Mucosa of descending colon (tissue), 3 donors: ENCODE data around the gene RBM42. TPM values are rescaled to one million over a fixed set of nuclear protein-coding genes. Genes with fewer than 3 reads are reported as not detected.

ENCODE experiments used
- ATAC-seq: fragments of 200-7000 bp; cut with Tn5 transposase; one replicate; pipeline ENCODE4 v1.9.1; 2020; ENCODE audit warnings: mild to moderate bottlenecking, moderate library complexity
- DNase-seq, 3 donors: peaks; one replicate each; pipeline ENCODE4 v3.0.0-alpha.2; 2020
- H3K36me3 ChIP-seq: fragments of 200-600 bp; one replicate; pipeline ENCODE4 v1.8.0; 2021; ENCODE audit warnings: low read depth, mild to moderate bottlenecking
- H3K4me1 ChIP-seq: fragments of 200-600 bp; one replicate; pipeline ENCODE4 v1.8.0; 2021; ENCODE audit warnings: low read depth, mild to moderate bottlenecking
- H3K4me3 ChIP-seq: fragments of 200-600 bp; one replicate; pipeline ENCODE4 v1.8.0; 2021; ENCODE audit warnings: mild to moderate bottlenecking
- H3K9me3 ChIP-seq: fragments of 200-600 bp; one replicate; pipeline ENCODE4 v1.8.0; 2021; ENCODE audit warnings: mild to moderate bottlenecking
- intact Hi-C, 2 donors: fragments of 100-400 bp; cut with DNase I in 1 of 2; cut with micrococcal nuclease in 1 of 2; formaldehyde crosslinking; loops; one replicate each; pipeline versions ENCODE4 v1.11.0 to v1.11.1; 2022; cut with DNase I, micrococcal nuclease
- total RNA-seq, 3 donors: library from RNA; stranded (reverse); fragmentation: NEBNext Ultra II Directional in 2 of 3; extraction: Animal tissue kit (Norgen Biotek cat#: 25700) in 2 of 3; gene quantifications; one replicate each; pipeline versions ENCODE4 v1.2.1 to v1.2.4, GENCODE V29; 2021 to 2023
- TF ChIP-seq, protein P1 (sequence below): fragments of 200-600 bp; IDR thresholded peaks from one replicate; pipeline ENCODE4 v1.8.0; 2022; ENCODE audit warnings: antibody characterized with exemption, mild to moderate bottlenecking
- donor health status: DM: no; HTN: no; CAD: no; lungs with moderate emphysema.
- donor health status: DM: no; HTN: no; CAD: no.
- donor health status: DM: no; HTN: yes; CAD: no.

The RBM42 gene
- total RNA-seq, 3 donors from 2014 or later, result 67.4 to 73.3 (median 67.6) TPM

DNA sequence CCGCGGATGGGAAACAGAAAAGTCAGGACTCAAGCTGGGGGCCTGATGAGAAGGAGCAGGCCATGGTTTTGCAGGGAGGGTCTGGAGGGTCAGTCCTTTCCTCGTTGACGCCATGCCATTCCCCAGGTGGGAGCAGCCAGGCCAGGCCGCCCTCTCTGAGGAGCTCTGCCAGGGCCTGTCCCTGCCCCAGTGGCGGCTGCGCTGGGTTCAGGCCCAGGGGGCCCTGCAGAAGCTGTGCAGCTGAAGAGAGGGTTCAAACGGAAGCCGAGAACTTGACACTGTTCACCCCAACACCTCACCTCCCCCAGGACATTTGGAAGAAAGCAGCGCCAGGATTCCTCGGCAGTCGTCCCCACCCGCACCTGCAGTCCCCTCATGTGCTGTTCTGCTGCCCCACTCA, 6.1 kb upstream of the RBM42 start:
- no peak for DNase-seq
- intact Hi-C loops, result no loop called here
- Histone ChIP-seq H3K4me1 (no peaks in the 10 kb centered on the region), H3K9me3 (no peaks in the 10 kb centered on the region), H3K36me3 (no peaks in the 10 kb centered on the region), H3K4me3 (no peak overlapping the region)
- TF ChIP-seq, protein P1, sequence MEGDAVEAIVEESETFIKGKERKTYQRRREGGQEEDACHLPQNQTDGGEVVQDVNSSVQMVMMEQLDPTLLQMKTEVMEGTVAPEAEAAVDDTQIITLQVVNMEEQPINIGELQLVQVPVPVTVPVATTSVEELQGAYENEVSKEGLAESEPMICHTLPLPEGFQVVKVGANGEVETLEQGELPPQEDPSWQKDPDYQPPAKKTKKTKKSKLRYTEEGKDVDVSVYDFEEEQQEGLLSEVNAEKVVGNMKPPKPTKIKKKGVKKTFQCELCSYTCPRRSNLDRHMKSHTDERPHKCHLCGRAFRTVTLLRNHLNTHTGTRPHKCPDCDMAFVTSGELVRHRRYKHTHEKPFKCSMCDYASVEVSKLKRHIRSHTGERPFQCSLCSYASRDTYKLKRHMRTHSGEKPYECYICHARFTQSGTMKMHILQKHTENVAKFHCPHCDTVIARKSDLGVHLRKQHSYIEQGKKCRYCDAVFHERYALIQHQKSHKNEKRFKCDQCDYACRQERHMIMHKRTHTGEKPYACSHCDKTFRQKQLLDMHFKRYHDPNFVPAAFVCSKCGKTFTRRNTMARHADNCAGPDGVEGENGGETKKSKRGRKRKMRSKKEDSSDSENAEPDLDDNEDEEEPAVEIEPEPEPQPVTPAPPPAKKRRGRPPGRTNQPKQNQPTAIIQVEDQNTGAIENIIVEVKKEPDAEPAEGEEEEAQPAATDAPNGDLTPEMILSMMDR, result no peak
- no peak for ATAC-seq

- Histone ChIP-seq H3K4me3 (no peak overlapping the region), H3K4me1 (no peaks in the 10 kb centered on the region), H3K9me3 (no peaks in the 10 kb centered on the region), H3K36me3 (no peaks in the 10 kb centered on the region)
- intact Hi-C loops, result no loop called here
- ATAC-seq (no peak), DNase-seq (no peak)
- TF ChIP-seq, protein P1, result no peak
These were observed 5.4 kb upstream of the RBM42 start for GRCh38 chr19:35623327-35624010.

GRCh38 chr19:35628264-35628564, 622 bp upstream of the RBM42 start:
- intact Hi-C loops, result no loop called here
- DNase-seq, result no peak
- H3K9me3 ChIP-seq, result no peaks in the 10 kb centered on the region
- H3K4me3 ChIP-seq, result peak overlapping the region; percentile 94
- no peak for ATAC-seq
- peaks cover 4% of the 10 kb centered on the region for H3K36me3 ChIP-seq
- TF ChIP-seq, protein P1, result no peak
- peaks cover 9% of the 10 kb centered on the region for H3K4me1 ChIP-seq

GRCh38 chr19:35629332-35629633, 447 bp downstream of the RBM42 start:
- Histone ChIP-seq H3K9me3 (no peaks in the 10 kb centered on the region), H3K4me3 (peak overlapping the region; percentile 94), H3K4me1 (peaks cover 9% of the 10 kb centered on the region), H3K36me3 (peaks cover 6% of the 10 kb centered on the region)
- intact Hi-C loops, result no loop called here
- TF ChIP-seq, protein P1, result no peak
- DNase-seq (no peak), ATAC-seq (no peak)

DNA sequence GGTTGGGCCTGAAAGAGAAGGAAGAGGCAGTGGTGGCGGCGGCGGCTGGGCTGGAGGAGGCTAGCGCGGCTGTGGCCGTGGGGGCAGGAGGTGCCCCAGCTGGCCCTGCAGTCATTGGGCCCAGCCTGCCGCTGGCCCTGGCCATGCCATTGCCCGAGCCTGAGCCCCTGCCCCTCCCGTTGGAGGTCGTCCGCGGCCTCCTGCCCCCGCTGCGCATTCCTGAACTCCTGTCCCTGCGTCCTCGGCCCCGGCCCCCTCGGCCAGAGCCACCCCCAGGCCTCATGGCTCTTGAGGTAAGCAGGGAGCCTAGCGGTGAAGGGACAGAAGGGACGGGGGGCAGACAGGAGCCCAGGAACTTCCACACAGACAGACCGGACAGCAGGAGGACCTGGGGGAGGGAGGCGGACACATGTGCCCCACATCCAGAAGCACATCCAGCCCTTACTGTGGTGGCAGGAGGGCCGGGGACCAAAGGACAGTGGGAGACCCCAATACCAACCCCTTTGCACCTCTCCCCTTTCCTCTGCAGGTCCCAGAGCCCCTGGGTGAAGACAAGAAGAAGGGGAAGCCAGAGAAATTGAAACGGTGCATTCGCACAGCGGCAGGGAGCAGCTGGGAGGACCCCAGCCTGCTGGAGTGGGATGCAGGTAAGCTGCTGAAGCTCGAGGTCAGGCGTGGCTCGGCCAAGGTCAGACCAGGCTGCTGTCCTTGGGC, 5.0 kb downstream of the RBM42 start:
- H3K36me3 ChIP-seq, result peaks cover 12% of the 10 kb centered on the region
- TF ChIP-seq, protein P1, result no peak
- peaks cover 9% of the 10 kb centered on the region for H3K4me1 ChIP-seq
- ATAC-seq (no peak), DNase-seq (no peak)
- H3K4me3 ChIP-seq, result no peak overlapping the region
- no peaks in the 10 kb centered on the region for H3K9me3 ChIP-seq
- intact Hi-C loops, result no loop called here
